GM19438 (cell line): ENCODE results near the gene NAA15.
"Not testable (repeated sequence)": the region's sequence is repeated elsewhere in the genome, so short reads cannot be mapped to it uniquely, and the experiment has no call there.

Source experiments
- ATAC-seq: cut with Tn5 transposase; IDR thresholded peaks from one replicate; pipeline ENCODE4 v1.9.1; 2021; ENCODE audit warnings: low read depth; ENCODE audit not compliant: unreplicated experiment

The NAA15 gene

GRCh38 chr4:139301113-139301820, at the start of gene NAA15:
NAA15 (plus strand) TSS chr4:139301505; CDS start chr4:139301778, 273 bp downstream.
- peak; percentile 88 for ATAC-seq

- no peak for ATAC-seq
Measured at GRCh38 chr4:139253046-139253445, 48.3 kb upstream of the NAA15 start.

- ATAC-seq, result no peak
Measured at GRCh38 chr4:139253713-139254112, 47.6 kb upstream of the NAA15 start.

- ATAC-seq, result not testable (repeated sequence)
Measured at GRCh38 chr4:139255581-139255980, 45.7 kb upstream of the NAA15 start.

- ATAC-seq, result no peak
Measured at GRCh38 chr4:139256349-139256748, 45.0 kb upstream of the NAA15 start.

GRCh38 chr4:139265654-139266053, 35.7 kb upstream of the NAA15 start:
- no peak for ATAC-seq

- no peak for ATAC-seq
Measured at GRCh38 chr4:139266208-139266582, 35.1 kb upstream of the NAA15 start.

- peak; percentile 96 for ATAC-seq
Measured at GRCh38 chr4:139266583-139267257, 34.6 kb upstream of the NAA15 start.

GRCh38 chr4:139267301-139267700, 34.0 kb upstream of the NAA15 start:
- no peak for ATAC-seq

GRCh38 chr4:139273835-139274234, 27.5 kb upstream of the NAA15 start:
- ATAC-seq, result no peak

- no peak for ATAC-seq
Measured at GRCh38 chr4:139274790-139275189, 26.5 kb upstream of the NAA15 start.

- ATAC-seq, result no peak
Measured at GRCh38 chr4:139275281-139275735, 26.0 kb upstream of the NAA15 start.

- ATAC-seq, result no peak
Measured at GRCh38 chr4:139278485-139278884, 22.8 kb upstream of the NAA15 start.

- no peak for ATAC-seq
Measured at GRCh38 chr4:139278912-139279759, 22.2 kb upstream of the NAA15 start.

GRCh38 chr4:139279760-139280620, 21.3 kb upstream of the NAA15 start, which contains the start of gene MGARP:
MGARP (minus strand) TSS chr4:139280225; CDS start chr4:139280158, 67 bp downstream.
- ATAC-seq, result peak; percentile 60

- no peak for ATAC-seq
Measured at GRCh38 chr4:139282065-139282720, 19.1 kb upstream of the NAA15 start.

GRCh38 chr4:139282721-139283075, 18.6 kb upstream of the NAA15 start:
- ATAC-seq, result no peak

GRCh38 chr4:139286186-139286698, 15.1 kb upstream of the NAA15 start:
- no peak for ATAC-seq

- peak; percentile 92 for ATAC-seq
Measured at GRCh38 chr4:139295206-139295941, 5.9 kb upstream of the NAA15 start.
